ENCODE data around the gene ARID2. TPM values are rescaled to one million over a fixed set of nuclear protein-coding genes. Genes with fewer than 3 reads are reported as not detected.

Gene ARID2
- polyA plus RNA-seq, 1 donor from 2014 or later = 6.2 TPM

GRCh38 chr12:45886685-45887084 is 157.2 kb downstream of the ARID2 start:
- no peaks in the 10 kb centered on the region for H3K27me3 Mint-ChIP-seq
- H3K4me3 Mint-ChIP-seq = no peak overlapping the region
- peaks cover 16% of the 10 kb centered on the region for H3K36me3 Mint-ChIP-seq
- H3K9me3 Mint-ChIP-seq = peaks cover 0 to 7% (median 0%) of the 10 kb centered on the region in 3 donors
- no peaks in the 10 kb centered on the region for H3K4me1 Mint-ChIP-seq
- H3K27ac Mint-ChIP-seq = no peak overlapping the region

- Mint-ChIP-seq H3K4me3 (no peak overlapping the region), H3K27me3 (no peaks in the 10 kb centered on the region), H3K36me3 (peaks cover 13% of the 10 kb centered on the region), H3K4me1 (peaks cover 0 to 1% (median 0%) of the 10 kb centered on the region in 3 donors), H3K9me3 (peaks cover 0 to 7% (median 0%) of the 10 kb centered on the region in 3 donors), H3K27ac (no peak overlapping the region)
Measured at GRCh38 chr12:45887544-45887943, 158.0 kb downstream of the ARID2 start.

DNA sequence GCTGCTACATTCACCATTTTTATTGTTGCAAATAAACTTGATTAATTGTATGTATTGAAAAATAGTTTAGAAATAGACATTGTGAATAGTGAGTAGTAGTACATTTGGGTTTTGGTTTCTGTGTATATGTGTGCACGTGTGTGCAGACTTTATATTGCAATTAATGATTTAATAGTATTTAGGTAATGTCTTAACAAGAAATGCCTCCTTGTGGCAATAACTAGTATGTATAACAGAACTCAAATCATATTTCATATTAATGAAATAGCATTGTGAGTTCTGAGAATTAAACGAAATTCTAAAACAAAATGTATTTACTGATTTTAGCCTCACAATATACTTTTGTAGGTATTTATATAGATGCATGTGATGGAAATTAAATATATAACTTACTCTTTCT is 160.8 kb downstream of the ARID2 start:
- no peak overlapping the region for H3K4me3 Mint-ChIP-seq
- no peak overlapping the region for H3K27ac Mint-ChIP-seq
- H3K36me3 Mint-ChIP-seq = peaks cover 15% of the 10 kb centered on the region
- no peaks in the 10 kb centered on the region for H3K27me3 Mint-ChIP-seq
- H3K4me1 Mint-ChIP-seq = peaks cover 0 to 1% (median 0%) of the 10 kb centered on the region in 3 donors
- peaks cover 0 to 3% (median 0%) of the 10 kb centered on the region in 3 donors for H3K9me3 Mint-ChIP-seq

DNA sequence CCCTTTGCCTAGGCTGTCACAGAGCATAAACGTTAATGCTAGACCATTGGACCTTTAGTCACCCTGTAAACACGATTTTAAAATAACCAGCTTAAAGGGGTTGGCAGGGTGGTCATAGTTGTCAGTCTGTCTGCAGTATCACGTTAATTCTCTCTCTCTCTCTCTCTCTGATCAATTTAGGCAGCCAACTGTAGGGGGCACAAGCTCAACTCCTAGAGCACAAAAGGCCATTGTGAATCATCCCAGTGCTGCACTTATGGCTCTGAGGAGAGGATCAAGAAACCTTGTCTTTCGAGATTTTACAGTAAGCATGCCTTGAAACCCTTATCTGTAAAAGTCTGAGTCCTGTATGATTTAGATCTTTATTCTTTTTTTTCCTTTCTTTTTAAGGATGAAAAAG is 163.7 kb downstream of the ARID2 start:
- Mint-ChIP-seq H3K27me3 (no peaks in the 10 kb centered on the region), H3K27ac (peak overlapping the region in 1 of 3 donors; percentile 31), H3K36me3 (peaks cover 14% of the 10 kb centered on the region)

DNA sequence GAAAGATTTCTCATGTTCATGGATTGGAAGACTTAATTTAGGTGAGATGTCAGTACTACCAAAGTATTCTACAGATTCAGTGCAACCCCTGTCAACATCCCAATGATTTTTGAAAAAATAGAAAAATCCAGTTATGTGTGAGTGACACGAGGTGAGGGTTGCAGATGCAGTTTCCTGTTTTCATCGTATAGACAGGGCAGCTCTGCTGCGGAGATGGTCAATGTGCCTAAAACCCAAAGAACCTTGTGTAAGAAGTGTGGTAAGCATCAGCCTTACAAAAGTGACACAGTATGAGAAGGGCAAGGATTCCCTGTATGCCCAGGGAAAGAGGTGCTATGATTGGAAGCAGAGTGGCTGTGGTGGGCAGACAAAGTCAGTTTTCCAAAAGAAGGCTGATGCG is 166.5 kb downstream of the ARID2 start:
- Mint-ChIP-seq H3K27ac (no peak overlapping the region), H3K27me3 (no peaks in the 10 kb centered on the region), H3K36me3 (peaks cover 17% of the 10 kb centered on the region), H3K4me1 (peaks cover 0 to 1% (median 0%) of the 10 kb centered on the region in 3 donors), H3K9me3 (peaks cover 0 to 5% (median 4%) of the 10 kb centered on the region in 3 donors), H3K4me3 (no peak overlapping the region)

More for the DNA sequence above, 163.7 kb downstream of the ARID2 start:
- Mint-ChIP-seq H3K4me1 (peaks cover 0 to 1% (median 0%) of the 10 kb centered on the region in 3 donors), H3K9me3 (peaks cover 0 to 4% (median 3%) of the 10 kb centered on the region in 3 donors), H3K4me3 (no peak overlapping the region)

DNA sequence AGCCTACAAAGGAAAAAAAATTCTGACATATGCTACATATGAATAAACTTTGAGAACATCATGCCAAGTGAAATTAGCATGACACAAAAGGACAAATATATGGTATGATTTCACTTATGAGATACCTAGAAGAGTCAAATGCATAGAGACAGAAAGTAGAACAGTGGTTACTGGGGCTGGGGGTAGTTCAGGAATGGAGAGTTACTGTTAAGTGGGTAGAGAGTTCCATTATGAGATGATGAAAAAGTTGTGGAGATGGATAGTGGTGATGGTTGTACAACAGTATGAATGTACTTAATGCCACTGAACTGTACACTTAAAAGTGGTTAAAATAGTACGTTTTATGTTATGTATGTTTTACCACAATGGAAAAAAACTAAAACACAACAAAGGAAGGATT is 168.6 kb downstream of the ARID2 start:
- Mint-ChIP-seq H3K36me3 (peaks cover 19% of the 10 kb centered on the region), H3K27ac (no peak overlapping the region), H3K27me3 (no peaks in the 10 kb centered on the region), H3K9me3 (peaks cover 0 to 5% (median 4%) of the 10 kb centered on the region in 3 donors), H3K4me3 (no peak overlapping the region), H3K4me1 (no peaks in the 10 kb centered on the region)

DNA sequence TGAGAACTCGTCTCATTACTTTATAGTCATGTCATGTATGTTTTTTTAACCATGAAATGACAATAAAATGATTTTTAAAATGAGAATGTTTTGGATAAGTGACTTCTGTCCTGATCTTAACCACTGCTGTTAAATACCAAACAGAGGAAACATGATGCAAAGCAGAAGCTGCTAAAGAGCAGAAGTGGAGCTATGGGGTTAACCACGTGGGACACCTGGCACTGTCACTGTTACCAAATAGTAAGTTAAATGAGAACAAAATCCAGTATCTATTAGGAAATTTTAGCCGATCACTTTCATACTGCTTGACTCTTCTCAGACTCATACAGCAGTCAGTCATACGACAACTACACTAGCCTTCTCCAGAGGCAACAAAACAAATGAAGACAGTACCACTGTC is 178.4 kb downstream of the ARID2 start:
- Mint-ChIP-seq H3K9me3 (no peaks in the 10 kb centered on the region), H3K27me3 (no peaks in the 10 kb centered on the region), H3K27ac (peak overlapping the region in 1 of 3 donors; percentile 47), H3K4me3 (peak overlapping the region in 2 of 4 donors; percentile 54 to 55), H3K4me1 (peaks cover 6 to 13% (median 8%) of the 10 kb centered on the region in 3 donors), H3K36me3 (peaks cover 6% of the 10 kb centered on the region)

DNA sequence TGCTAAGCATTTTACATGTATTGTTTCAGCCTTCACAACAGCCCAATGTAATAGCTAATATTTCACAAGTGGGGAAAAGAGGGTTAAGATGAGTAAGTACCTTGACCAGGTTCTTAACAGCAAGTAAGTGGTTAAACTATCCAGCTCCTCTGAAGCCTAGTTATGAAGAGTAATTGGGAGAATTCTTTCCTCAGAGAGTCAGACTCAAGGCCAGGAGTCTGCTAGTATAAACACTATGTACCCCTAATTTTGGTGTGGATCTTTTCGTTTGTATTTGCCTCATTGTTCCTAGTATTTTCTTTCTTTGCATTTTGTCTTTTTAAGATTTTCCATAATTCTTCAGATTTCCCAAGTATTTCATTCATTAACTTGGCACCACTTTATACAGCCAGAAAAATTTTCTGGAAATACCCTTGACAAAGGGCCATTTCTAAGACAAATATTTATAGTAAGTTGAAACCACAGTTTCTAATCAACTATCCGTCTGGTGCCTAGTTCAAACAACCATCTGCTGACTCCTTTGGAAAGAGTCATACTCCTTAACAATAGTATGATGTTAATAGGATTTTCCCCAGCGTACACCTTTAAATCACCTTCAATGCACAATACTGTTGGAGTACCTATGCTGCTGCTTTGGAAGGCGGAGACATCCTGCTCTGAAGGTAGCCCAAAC is 179.7 kb downstream of the ARID2 start:
- Mint-ChIP-seq H3K4me1 (peaks cover 11 to 13% (median 12%) of the 10 kb centered on the region in 3 donors), H3K36me3 (peaks cover 6% of the 10 kb centered on the region), H3K9me3 (no peaks in the 10 kb centered on the region), H3K4me3 (no peak overlapping the region), H3K27me3 (no peaks in the 10 kb centered on the region), H3K27ac (no peak overlapping the region)

- Mint-ChIP-seq H3K4me1 (peaks cover 7 to 21% (median 11%) of the 10 kb centered on the region in 3 donors), H3K4me3 (no peak overlapping the region), H3K9me3 (no peaks in the 10 kb centered on the region), H3K27ac (no peak overlapping the region), H3K36me3 (no peaks in the 10 kb centered on the region), H3K27me3 (no peaks in the 10 kb centered on the region)
Measured at GRCh38 chr12:45912774-45913173, 183.3 kb downstream of the ARID2 start.

DNA sequence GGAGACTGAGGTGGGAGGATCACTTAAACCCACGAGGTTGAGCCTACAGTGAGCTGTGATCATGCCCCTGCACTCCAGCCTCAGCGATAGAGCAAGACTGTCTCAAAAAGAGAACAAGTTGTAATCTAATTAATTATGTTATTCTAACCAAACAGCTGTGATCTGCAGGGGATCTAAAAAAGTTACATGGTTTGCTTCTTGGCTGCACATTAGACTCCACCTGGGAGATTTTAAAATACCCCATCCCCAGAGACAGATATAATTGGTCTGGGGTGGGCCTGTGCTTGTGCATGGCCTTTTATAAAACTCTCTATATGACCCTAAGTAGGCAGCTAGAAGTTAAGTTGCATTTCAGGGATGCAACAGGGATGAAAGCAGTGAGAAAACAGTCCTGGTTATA is 184.1 kb downstream of the ARID2 start:
- H3K27ac Mint-ChIP-seq = no peak overlapping the region
- no peak overlapping the region for H3K4me3 Mint-ChIP-seq
- no peaks in the 10 kb centered on the region for H3K9me3 Mint-ChIP-seq
- H3K27me3 Mint-ChIP-seq = no peaks in the 10 kb centered on the region
- peaks cover 4 to 17% (median 6%) of the 10 kb centered on the region in 3 donors for H3K4me1 Mint-ChIP-seq
- peaks cover under 1% of the 10 kb centered on the region for H3K36me3 Mint-ChIP-seq

- peaks cover 4 to 17% (median 6%) of the 10 kb centered on the region in 3 donors for H3K4me1 Mint-ChIP-seq
- no peaks in the 10 kb centered on the region for H3K27me3 Mint-ChIP-seq
- H3K4me3 Mint-ChIP-seq = no peak overlapping the region
- H3K36me3 Mint-ChIP-seq = peaks cover 3% of the 10 kb centered on the region
- no peak overlapping the region for H3K27ac Mint-ChIP-seq
- no peaks in the 10 kb centered on the region for H3K9me3 Mint-ChIP-seq
Measured at GRCh38 chr12:45914090-45914489, 184.6 kb downstream of the ARID2 start.

DNA sequence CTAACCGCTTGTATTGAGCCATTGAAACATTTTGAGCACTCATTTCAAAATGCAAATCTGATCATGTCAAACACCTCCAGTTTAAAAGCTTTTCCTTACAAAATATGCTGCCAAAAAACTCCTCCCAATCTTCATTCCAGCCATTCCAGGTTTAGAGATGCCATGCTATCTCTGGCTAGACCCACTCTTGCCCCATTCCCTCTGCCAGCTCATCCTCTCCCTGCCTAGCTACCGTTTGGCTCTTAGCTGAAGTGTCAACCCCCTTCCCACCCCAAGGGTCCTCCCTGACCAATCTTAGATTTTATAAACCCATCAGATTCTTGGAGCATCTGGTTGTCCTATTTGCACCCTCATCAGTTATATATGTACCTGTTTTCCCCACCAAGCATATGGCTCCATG is 185.9 kb downstream of the ARID2 start:
- no peak overlapping the region for H3K4me3 Mint-ChIP-seq
- H3K27me3 Mint-ChIP-seq = no peaks in the 10 kb centered on the region
- H3K27ac Mint-ChIP-seq = peak overlapping the region in 2 of 3 donors; percentile 14 to 82
- no peaks in the 10 kb centered on the region for H3K9me3 Mint-ChIP-seq
- H3K4me1 Mint-ChIP-seq = peaks cover 2 to 17% (median 3%) of the 10 kb centered on the region in 3 donors
- peaks cover 5% of the 10 kb centered on the region for H3K36me3 Mint-ChIP-seq

GRCh38 chr12:45918818-45919217 is 189.3 kb downstream of the ARID2 start:
- Mint-ChIP-seq H3K27ac (no peak overlapping the region), H3K27me3 (no peaks in the 10 kb centered on the region), H3K4me3 (no peak overlapping the region), H3K4me1 (peaks cover 0 to 12% (median under 1%) of the 10 kb centered on the region in 3 donors), H3K36me3 (peaks cover 6% of the 10 kb centered on the region), H3K9me3 (no peaks in the 10 kb centered on the region)

GRCh38 chr12:45928309-45928708 is 198.8 kb downstream of the ARID2 start:
- Mint-ChIP-seq H3K27me3 (no peaks in the 10 kb centered on the region), H3K36me3 (peaks cover 9% of the 10 kb centered on the region)

DNA sequence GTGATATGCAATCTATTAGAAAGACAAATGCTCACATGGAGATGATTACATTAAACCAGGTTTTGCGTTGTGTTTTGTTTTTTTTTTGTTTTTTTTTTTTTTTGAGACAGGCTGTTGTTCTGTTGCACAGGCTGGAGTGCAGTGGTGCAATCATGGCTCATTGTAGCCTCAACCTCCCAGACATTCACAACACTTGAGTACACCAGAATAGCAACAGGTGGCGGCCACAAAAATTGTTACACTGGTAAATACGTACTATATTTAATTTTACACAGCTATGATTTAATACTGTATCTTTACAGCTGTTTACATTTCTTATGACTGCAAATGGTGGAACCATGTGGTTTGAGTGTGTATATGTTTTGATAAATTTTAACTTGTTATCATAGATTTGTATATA is 200.9 kb downstream of the ARID2 start:
- H3K27ac Mint-ChIP-seq = peak overlapping the region in 1 of 3 donors; percentile 81
- no peaks in the 10 kb centered on the region for H3K27me3 Mint-ChIP-seq
- H3K9me3 Mint-ChIP-seq = no peaks in the 10 kb centered on the region
- peaks cover 9% of the 10 kb centered on the region for H3K36me3 Mint-ChIP-seq
- no peaks in the 10 kb centered on the region for H3K4me1 Mint-ChIP-seq
- no peak overlapping the region for H3K4me3 Mint-ChIP-seq

More at GRCh38 chr12:45928309-45928708, 198.8 kb downstream of the ARID2 start:
- no peak overlapping the region for H3K4me3 Mint-ChIP-seq
- peak overlapping the region in 1 of 3 donors; percentile 63 for H3K27ac Mint-ChIP-seq
- H3K9me3 Mint-ChIP-seq = no peaks in the 10 kb centered on the region
- H3K4me1 Mint-ChIP-seq = no peaks in the 10 kb centered on the region

DNA sequence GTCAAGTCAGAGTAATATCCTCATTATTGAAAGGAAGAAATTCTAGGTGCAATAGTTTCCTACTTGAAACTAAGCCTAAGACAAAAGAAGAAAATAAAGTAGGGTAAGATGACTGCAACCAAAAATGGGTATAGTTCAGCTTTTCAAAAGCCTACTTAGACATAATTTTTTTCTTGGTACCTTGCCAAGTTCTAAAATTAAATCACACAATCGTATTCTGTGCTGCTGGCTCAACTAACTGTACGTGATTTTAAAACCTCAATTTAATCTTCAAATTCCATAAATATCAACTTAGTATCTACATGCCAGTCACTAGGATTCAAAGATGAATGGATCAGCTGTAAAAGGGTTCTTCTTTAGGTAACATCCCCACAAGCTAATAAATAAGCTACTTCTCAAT is 204.0 kb downstream of the ARID2 start:
- peaks cover 7% of the 10 kb centered on the region for H3K36me3 Mint-ChIP-seq

More for the DNA sequence above, 204.0 kb downstream of the ARID2 start:
- H3K27ac Mint-ChIP-seq = peak overlapping the region in 1 of 3 donors; percentile 31
- H3K4me1 Mint-ChIP-seq = peaks cover 0 to 3% (median 2%) of the 10 kb centered on the region in 3 donors
- no peaks in the 10 kb centered on the region for H3K9me3 Mint-ChIP-seq
- H3K4me3 Mint-ChIP-seq = no peak overlapping the region
- no peaks in the 10 kb centered on the region for H3K27me3 Mint-ChIP-seq

Data from IgD-negative memory B cell (primary cell).